WTC11 (cell line): Measurements from ENCODE around the gene EFNA5. TPM values are rescaled to one million over a fixed set of nuclear protein-coding genes. Genes with fewer than 3 reads are reported as not detected.

Experiments
- ATAC-seq: fragments of 200-7000 bp; cut with Tn5 transposase; 2 replicates; pipeline ENCODE4 v1.10.0; 2021; ENCODE audit warnings: mild to moderate bottlenecking, moderate library complexity
- CTCF ChIA-PET: fragments of 300-600 bp; sonication (Branson Sonifier 250); formaldehyde crosslinking; loops from one replicate; lab custom pipeline; 2021; ENCODE audit warnings: antibody characterized with exemption; lab: Charles Lee
- POLR2A ChIA-PET: fragments of 350-600 bp; sonication (Branson Sonifier 250); formaldehyde crosslinking; loops from one replicate; lab custom pipeline; 2021; ENCODE audit warnings: antibody characterized with exemption; lab: Charles Lee
- DNase-seq: peaks from one replicate; pipeline ENCODE4 v3.0.0; 2021; ENCODE audit warnings: low spot score
- H3K27ac Mint-ChIP-seq: 2 replicates; pipeline ENCODE4 v1.8.0; 2021; ENCODE audit warnings: mixed read lengths
- H3K27me3 Mint-ChIP-seq: 2 replicates; pipeline ENCODE4 v1.8.0; 2021; ENCODE audit warnings: low read depth, mild to moderate bottlenecking, moderate library complexity, mixed read lengths
- H3K36me3 Mint-ChIP-seq: 2 replicates; pipeline ENCODE4 v1.8.0; 2021; ENCODE audit warnings: mixed read lengths
- H3K4me1 Mint-ChIP-seq: 2 replicates; pipeline ENCODE4 v1.8.0; 2022; ENCODE audit warnings: mixed read lengths
- H3K4me3 Mint-ChIP-seq: 2 replicates; pipeline ENCODE4 v1.8.0; 2021; ENCODE audit warnings: mild to moderate bottlenecking, moderate library complexity, mixed read lengths
- H3K9me3 Mint-ChIP-seq: 2 replicates; pipeline ENCODE4 v1.8.0; 2021; ENCODE audit warnings: mixed read lengths
- ETV6 ChIP-seq: sonication (generic); formaldehyde crosslinking; IDR thresholded peaks from 2 replicates; pipeline ENCODE4 v1.8.1; 2022; ENCODE audit warnings: mild to moderate bottlenecking, missing genetic modification reagents
- NFYB ChIP-seq: sonication (generic); formaldehyde crosslinking; conservative IDR thresholded peaks from 2 replicates; pipeline ENCODE4 v1.8.0; 2022; ENCODE audit warnings: low read depth, missing genetic modification reagents
- NR2C2 ChIP-seq: sonication (generic); formaldehyde crosslinking; IDR thresholded peaks from 2 replicates; pipeline ENCODE4 v1.8.0; 2022; ENCODE audit warnings: mild to moderate bottlenecking, missing genetic modification reagents
- NR3C1 ChIP-seq: sonication (generic); formaldehyde crosslinking; conservative IDR thresholded peaks from 2 replicates; pipeline ENCODE4 v1.8.1; 2023; ENCODE audit warnings: low read depth, mild to moderate bottlenecking, missing genetic modification reagents
- TCF7 ChIP-seq: sonication (generic); formaldehyde crosslinking; IDR thresholded peaks from 2 replicates; pipeline ENCODE4 v1.8.0; 2022; ENCODE audit warnings: mild to moderate bottlenecking, low read depth, missing genetic modification reagents, moderate library complexity
- ZNF219 ChIP-seq: sonication (generic); formaldehyde crosslinking; IDR thresholded peaks from 2 replicates; pipeline ENCODE4 v1.8.0; 2023; ENCODE audit warnings: missing genetic modification reagents, mild to moderate bottlenecking, borderline replicate concordance
- ZNF232 ChIP-seq: sonication (generic); formaldehyde crosslinking; IDR thresholded peaks from 2 replicates; pipeline ENCODE4 v1.8.0; 2022; ENCODE audit warnings: mild to moderate bottlenecking, missing genetic modification reagents
- ZNF423 ChIP-seq: fragments of 250-450 bp; sonication (Bioruptor Pico); IDR thresholded peaks from 2 replicates; pipeline ENCODE4 v2.1.2; 2022; ENCODE audit warnings: mild to moderate bottlenecking, moderate library complexity
- total RNA-seq: library from RNA; stranded (reverse); gene quantifications from 3 replicates; pipeline ENCODE4 v1.2.3, GENCODE V29; 2021
- TF ChIP-seq, protein P1 (sequence below): sonication (generic); formaldehyde crosslinking; IDR thresholded peaks from 2 replicates; pipeline ENCODE4 v1.8.1; 2023; ENCODE audit warnings: mild to moderate bottlenecking, missing genetic modification reagents, moderate library complexity
- TF ChIP-seq, protein P2 (sequence below): fragments of 250-450 bp; sonication (Bioruptor Pico); IDR thresholded peaks from 2 replicates; pipeline ENCODE4 v1.9.0; 2021; ENCODE audit warnings: mild to moderate bottlenecking
- TF ChIP-seq, protein P3 (sequence below): sonication (generic); formaldehyde crosslinking; IDR thresholded peaks from 2 replicates; pipeline ENCODE4 v1.8.1; 2023; ENCODE audit warnings: mild to moderate bottlenecking, missing genetic modification reagents, borderline replicate concordance
- TF ChIP-seq, protein P4 (sequence below): sonication (generic); formaldehyde crosslinking; IDR thresholded peaks from 2 replicates; pipeline ENCODE4 v1.8.0; 2023; ENCODE audit warnings: missing genetic modification reagents
- TF ChIP-seq, protein P5 (sequence below): sonication (generic); formaldehyde crosslinking; IDR thresholded peaks from 2 replicates; pipeline ENCODE4 v1.8.1; 2023; ENCODE audit warnings: mild to moderate bottlenecking, moderate library complexity, missing genetic modification reagents

EFNA5 gene
- total RNA-seq, 1 experiment from 2014 or later = 17.4 TPM

DNA sequence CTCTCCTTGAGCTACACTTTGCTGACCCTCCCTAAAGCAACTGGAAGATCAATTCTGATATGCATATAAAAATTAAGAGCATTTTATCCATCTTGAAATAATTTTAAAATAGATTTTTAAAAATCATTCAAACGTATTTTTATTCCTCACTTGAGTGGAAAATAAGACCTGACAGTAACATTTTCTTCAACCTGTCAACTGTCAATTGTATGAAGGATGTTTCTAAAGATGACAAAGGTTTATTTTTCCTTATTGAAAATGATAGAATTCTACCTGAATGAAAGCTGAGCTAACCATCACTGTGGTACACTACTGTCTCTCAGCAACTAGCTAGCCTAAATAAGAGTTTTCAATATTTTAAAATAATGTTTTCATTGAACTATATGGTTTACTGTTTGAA is 7.0 kb downstream of the EFNA5 start (continued):
- no peak for TF ChIP-seq ETV6
- no peak for TF ChIP-seq ZNF232 (CRISPR knock-in tag)
- no peak for TF ChIP-seq NFYB (CRISPR knock-in tag)
- TF ChIP-seq, protein P1, sequence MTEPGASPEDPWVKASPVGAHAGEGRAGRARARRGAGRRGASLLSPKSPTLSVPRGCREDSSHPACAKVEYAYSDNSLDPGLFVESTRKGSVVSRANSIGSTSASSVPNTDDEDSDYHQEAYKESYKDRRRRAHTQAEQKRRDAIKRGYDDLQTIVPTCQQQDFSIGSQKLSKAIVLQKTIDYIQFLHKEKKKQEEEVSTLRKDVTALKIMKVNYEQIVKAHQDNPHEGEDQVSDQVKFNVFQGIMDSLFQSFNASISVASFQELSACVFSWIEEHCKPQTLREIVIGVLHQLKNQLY (CRISPR knock-in tag) = no peak

DNA sequence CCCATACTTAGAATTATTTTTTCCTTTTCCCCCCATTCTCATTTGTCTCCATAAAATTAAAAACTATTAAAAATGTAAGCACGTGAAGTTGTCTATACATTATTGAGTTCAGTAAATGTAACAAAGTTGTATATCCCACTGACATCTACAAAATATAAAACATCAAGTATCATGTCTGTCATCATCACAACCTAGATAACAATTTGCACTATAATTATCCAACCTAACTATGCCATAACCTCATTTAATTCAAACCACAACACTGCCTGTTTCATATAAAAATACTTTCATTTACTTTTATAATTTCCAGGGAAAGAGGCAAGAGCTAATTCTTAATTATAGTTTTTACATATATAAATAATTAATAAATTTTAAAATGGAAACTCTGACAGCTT is 9.1 kb downstream of the EFNA5 start:
- no peaks in the 10 kb centered on the region for H3K27me3 Mint-ChIP-seq
- ChIA-PET POLR2A (interaction anchor here (0.6 kb wide), 1 partner anchor 11 kb away, joined by 4 read pairs; no protein-coding TSS in a partner anchor), CTCF (interaction anchor here (1.5 kb wide), 1 partner anchor 89 kb away, joined by 4 read pairs; no protein-coding TSS in a partner anchor)
- H3K36me3 Mint-ChIP-seq = no peaks in the 10 kb centered on the region
- peaks cover 23% of the 10 kb centered on the region for H3K4me1 Mint-ChIP-seq
- ATAC-seq = no peak
- H3K9me3 Mint-ChIP-seq = no peaks in the 10 kb centered on the region
- no peak overlapping the region for H3K27ac Mint-ChIP-seq
- TF ChIP-seq NR2C2 (no peak), TCF7 (CRISPR knock-in tag) (no peak), ZNF219 (CRISPR knock-in tag) (no peak), NR3C1 (no peak), ZNF423 (no peak)
- TF ChIP-seq, protein P2, sequence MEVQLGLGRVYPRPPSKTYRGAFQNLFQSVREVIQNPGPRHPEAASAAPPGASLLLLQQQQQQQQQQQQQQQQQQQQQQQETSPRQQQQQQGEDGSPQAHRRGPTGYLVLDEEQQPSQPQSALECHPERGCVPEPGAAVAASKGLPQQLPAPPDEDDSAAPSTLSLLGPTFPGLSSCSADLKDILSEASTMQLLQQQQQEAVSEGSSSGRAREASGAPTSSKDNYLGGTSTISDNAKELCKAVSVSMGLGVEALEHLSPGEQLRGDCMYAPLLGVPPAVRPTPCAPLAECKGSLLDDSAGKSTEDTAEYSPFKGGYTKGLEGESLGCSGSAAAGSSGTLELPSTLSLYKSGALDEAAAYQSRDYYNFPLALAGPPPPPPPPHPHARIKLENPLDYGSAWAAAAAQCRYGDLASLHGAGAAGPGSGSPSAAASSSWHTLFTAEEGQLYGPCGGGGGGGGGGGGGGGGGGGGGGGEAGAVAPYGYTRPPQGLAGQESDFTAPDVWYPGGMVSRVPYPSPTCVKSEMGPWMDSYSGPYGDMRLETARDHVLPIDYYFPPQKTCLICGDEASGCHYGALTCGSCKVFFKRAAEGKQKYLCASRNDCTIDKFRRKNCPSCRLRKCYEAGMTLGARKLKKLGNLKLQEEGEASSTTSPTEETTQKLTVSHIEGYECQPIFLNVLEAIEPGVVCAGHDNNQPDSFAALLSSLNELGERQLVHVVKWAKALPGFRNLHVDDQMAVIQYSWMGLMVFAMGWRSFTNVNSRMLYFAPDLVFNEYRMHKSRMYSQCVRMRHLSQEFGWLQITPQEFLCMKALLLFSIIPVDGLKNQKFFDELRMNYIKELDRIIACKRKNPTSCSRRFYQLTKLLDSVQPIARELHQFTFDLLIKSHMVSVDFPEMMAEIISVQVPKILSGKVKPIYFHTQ (CRISPR knock-in tag) = no peak
- TF ChIP-seq, protein P3, sequence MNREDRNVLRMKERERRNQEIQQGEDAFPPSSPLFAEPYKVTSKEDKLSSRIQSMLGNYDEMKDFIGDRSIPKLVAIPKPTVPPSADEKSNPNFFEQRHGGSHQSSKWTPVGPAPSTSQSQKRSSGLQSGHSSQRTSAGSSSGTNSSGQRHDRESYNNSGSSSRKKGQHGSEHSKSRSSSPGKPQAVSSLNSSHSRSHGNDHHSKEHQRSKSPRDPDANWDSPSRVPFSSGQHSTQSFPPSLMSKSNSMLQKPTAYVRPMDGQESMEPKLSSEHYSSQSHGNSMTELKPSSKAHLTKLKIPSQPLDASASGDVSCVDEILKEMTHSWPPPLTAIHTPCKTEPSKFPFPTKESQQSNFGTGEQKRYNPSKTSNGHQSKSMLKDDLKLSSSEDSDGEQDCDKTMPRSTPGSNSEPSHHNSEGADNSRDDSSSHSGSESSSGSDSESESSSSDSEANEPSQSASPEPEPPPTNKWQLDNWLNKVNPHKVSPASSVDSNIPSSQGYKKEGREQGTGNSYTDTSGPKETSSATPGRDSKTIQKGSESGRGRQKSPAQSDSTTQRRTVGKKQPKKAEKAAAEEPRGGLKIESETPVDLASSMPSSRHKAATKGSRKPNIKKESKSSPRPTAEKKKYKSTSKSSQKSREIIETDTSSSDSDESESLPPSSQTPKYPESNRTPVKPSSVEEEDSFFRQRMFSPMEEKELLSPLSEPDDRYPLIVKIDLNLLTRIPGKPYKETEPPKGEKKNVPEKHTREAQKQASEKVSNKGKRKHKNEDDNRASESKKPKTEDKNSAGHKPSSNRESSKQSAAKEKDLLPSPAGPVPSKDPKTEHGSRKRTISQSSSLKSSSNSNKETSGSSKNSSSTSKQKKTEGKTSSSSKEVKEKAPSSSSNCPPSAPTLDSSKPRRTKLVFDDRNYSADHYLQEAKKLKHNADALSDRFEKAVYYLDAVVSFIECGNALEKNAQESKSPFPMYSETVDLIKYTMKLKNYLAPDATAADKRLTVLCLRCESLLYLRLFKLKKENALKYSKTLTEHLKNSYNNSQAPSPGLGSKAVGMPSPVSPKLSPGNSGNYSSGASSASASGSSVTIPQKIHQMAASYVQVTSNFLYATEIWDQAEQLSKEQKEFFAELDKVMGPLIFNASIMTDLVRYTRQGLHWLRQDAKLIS (CRISPR knock-in tag) = no peak
- TF ChIP-seq, protein P4, sequence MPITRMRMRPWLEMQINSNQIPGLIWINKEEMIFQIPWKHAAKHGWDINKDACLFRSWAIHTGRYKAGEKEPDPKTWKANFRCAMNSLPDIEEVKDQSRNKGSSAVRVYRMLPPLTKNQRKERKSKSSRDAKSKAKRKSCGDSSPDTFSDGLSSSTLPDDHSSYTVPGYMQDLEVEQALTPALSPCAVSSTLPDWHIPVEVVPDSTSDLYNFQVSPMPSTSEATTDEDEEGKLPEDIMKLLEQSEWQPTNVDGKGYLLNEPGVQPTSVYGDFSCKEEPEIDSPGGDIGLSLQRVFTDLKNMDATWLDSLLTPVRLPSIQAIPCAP (CRISPR knock-in tag) = no peak
- TF ChIP-seq, protein P1 (CRISPR knock-in tag) = no peak
- TF ChIP-seq, protein P5, sequence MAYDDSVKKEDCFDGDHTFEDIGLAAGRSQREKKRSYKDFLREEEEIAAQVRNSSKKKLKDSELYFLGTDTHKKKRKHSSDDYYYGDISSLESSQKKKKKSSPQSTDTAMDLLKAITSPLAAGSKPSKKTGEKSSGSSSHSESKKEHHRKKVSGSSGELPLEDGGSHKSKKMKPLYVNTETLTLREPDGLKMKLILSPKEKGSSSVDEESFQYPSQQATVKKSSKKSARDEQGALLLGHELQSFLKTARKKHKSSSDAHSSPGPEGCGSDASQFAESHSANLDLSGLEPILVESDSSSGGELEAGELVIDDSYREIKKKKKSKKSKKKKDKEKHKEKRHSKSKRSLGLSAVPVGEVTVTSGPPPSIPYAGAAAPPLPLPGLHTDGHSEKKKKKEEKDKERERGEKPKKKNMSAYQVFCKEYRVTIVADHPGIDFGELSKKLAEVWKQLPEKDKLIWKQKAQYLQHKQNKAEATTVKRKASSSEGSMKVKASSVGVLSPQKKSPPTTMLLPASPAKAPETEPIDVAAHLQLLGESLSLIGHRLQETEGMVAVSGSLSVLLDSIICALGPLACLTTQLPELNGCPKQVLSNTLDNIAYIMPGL (CRISPR knock-in tag) = no peak
- TF ChIP-seq, all 79 proteins: peak for 0
- no peak overlapping the region for H3K4me3 Mint-ChIP-seq
- DNase-seq = no peak
